D721Med (cell line): ENCODE results near the gene NUDT2.

Experiments
- DNase-seq: peaks from one replicate; pipeline ENCODE4 v3.0.0; 2011; ENCODE audit warnings: low spot score; ENCODE audit not compliant: insufficient read length
- FAIRE-seq: peaks from 2 replicates; lab custom pipeline; 2011; peaks lifted over from hg19 to GRCh38; lab: Jason Lieb, UNC
- TF ChIP-seq, protein P1 (sequence below): IDR thresholded peaks from 2 replicates; pipeline ENCODE4 v1.5.1; 2012; ENCODE audit warnings: mild to moderate bottlenecking, control low read depth; ENCODE audit not compliant: insufficient read depth; ENCODE audit errors: missing control alignments

The NUDT2 gene

DNA sequence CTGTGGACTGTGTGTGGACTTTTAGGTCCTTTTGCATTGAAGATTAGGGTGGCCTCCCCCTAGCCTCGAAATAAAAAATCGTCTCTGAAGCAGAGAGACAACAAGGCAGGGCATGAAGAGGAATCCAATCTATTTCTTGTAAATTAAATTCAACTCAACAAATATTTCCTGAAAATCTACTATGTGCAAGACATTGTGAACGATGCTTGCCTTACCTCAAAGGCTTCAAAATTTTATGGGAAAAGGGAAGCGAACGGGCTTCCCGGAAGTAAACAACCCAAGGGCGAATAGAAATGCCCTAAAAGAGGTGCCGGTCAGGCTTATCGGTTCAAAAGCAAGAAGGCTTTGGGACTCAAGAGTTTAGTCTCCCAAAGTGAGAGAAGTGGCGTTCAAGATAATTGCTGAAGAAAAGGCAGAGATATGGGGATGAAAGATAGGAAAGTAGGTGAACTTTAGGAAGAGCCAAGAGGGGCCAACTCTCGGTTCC is 826 bp upstream of the NUDT2 start:
- FAIRE-seq (no peak), DNase-seq (no peak)
- TF ChIP-seq, protein P1, sequence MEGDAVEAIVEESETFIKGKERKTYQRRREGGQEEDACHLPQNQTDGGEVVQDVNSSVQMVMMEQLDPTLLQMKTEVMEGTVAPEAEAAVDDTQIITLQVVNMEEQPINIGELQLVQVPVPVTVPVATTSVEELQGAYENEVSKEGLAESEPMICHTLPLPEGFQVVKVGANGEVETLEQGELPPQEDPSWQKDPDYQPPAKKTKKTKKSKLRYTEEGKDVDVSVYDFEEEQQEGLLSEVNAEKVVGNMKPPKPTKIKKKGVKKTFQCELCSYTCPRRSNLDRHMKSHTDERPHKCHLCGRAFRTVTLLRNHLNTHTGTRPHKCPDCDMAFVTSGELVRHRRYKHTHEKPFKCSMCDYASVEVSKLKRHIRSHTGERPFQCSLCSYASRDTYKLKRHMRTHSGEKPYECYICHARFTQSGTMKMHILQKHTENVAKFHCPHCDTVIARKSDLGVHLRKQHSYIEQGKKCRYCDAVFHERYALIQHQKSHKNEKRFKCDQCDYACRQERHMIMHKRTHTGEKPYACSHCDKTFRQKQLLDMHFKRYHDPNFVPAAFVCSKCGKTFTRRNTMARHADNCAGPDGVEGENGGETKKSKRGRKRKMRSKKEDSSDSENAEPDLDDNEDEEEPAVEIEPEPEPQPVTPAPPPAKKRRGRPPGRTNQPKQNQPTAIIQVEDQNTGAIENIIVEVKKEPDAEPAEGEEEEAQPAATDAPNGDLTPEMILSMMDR: no peak

GRCh38 chr9:34331196-34331595 is 1.8 kb downstream of the NUDT2 start:
- FAIRE-seq (no peak), DNase-seq (no peak)
- TF ChIP-seq, protein P1: no peak

GRCh38 chr9:34332076-34332964 is 3.0 kb downstream of the NUDT2 start:
- TF ChIP-seq, protein P1: peak; percentile 70

DNA sequence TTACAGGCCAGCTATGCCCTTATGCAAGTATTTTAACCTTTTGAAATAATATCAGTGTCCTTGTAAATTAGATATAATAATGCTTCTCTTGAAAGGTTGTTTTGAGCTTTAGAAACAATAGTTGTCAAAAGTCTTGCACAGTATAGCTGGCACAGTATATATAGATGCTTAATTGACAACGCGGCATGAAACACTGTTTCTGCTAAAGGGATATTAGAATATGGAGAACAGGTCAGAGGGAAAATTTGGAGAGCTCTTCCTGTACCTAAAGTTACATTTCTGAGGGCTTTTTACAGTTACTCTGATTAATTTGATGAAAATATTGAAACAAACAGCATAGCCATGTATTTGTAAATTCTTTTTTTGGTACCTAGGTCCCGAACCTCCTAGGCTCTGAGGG is 4.5 kb downstream of the NUDT2 start:
- TF ChIP-seq, protein P1: no peak
- no peak for DNase-seq
- no peak for FAIRE-seq

More at GRCh38 chr9:34332076-34332964, 3.0 kb downstream of the NUDT2 start:
- FAIRE-seq (peak; percentile 53), DNase-seq (peak; percentile 34)

GRCh38 chr9:34334337-34334824 is 5.0 kb downstream of the NUDT2 start:
- FAIRE-seq: no peak
- DNase-seq: no peak
- TF ChIP-seq, protein P1: no peak

GRCh38 chr9:34334916-34335315 is 5.5 kb downstream of the NUDT2 start:
- no peak for FAIRE-seq

More at GRCh38 chr9:34334916-34335315, 5.5 kb downstream of the NUDT2 start:
- TF ChIP-seq, protein P1: no peak
- no peak for DNase-seq
